GM12872 (cell line): ENCODE results near the gene SUPT20HL2.

ENCODE experiments used
- CTCF ChIP-seq: IDR thresholded peaks from 3 replicates; pipeline ENCODE4 v1.5.1; 2011; ENCODE audit warnings: low read depth, mild to moderate bottlenecking, low read length, moderate library complexity; ENCODE audit not compliant: insufficient read depth

Gene SUPT20HL2

GRCh38 chrX:24341795-24342194 lies 27.9 kb upstream of the SUPT20HL2 start:
- no peak for TF ChIP-seq CTCF

- no peak for TF ChIP-seq CTCF
These were observed 26.6 kb upstream of the SUPT20HL2 start for GRCh38 chrX:24340501-24340900.

DNA sequence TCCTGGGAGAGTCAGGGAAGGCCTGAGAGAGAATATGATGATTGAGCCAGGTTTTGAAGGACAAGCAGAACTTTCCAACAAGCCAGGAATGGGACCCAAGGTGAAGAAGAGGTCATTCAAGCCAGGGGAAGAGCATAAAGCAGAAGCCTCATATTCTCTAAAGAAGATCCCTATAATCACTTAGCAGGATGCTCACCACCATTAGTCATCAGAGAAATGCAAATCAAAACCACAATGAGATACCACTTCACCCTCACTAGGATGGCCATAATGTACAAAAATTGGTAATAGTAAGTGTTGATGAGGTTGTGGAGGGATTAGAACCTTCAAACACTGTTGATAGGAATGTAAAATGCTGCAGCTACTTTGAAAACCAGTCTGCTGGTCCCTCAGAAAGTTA lies 26.0 kb upstream of the SUPT20HL2 start:
- no peak for TF ChIP-seq CTCF

- TF ChIP-seq CTCF, result no peak
These were observed 22.0 kb upstream of the SUPT20HL2 start for GRCh38 chrX:24335871-24336270.

DNA sequence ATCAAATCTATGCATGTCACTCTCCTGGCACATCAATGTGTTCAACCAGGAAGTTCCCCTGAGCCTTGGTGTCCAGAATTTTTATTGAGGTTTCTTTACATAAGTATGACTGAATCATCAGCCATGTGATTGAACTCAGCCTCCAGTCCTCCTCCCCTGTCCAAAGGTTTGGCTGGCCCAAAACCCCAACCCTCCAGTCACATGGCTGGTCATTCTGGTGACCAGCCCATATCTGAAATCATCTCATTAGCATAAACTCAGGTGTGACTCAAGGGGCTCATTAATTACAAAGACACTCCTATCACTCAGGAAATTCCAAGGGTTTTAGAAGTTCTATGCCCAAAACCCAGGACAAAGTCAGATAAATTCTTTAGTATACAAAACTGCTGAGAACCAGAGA lies 20.6 kb upstream of the SUPT20HL2 start:
- TF ChIP-seq CTCF, result no peak

- TF ChIP-seq CTCF, result no peak
These were observed 19.5 kb upstream of the SUPT20HL2 start for GRCh38 chrX:24333371-24333770.

DNA sequence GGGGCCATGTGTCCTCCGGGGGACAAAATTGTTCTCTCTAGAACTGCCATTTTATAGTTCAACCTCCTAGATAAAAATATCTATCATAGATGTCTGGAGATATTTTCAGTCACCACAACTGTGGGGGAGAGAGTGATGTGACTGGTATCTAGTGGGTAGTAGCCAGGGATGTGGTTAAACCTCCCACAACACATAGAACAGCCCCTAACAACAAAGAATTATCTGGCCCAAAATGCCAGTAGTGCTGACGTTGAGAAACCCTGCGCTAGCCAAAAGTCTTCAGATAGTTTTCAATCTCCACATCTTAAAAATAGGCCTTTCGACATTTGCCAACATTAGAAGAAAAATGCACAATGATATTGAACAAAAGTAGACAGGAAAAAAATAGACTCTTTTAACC lies 19.0 kb upstream of the SUPT20HL2 start:
- no peak for TF ChIP-seq CTCF

DNA sequence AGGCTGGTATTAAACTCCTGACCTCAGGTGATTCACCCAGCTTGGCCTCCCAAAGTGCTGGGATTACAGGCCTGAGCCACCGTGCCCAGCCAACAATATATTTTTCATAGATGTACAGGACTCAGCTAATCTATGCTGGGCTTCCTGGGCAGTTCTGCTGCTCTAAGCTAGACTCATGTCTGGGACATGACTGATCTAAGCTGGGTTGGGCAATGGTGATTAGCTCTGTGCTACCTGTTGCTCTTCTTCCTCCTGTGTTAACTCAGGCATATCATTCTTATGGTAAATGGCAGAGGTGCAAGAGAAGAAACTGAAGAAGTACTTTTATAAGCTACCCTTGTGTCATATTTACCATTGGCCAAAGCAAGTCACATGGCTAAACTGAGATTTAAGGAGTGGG lies 11.4 kb upstream of the SUPT20HL2 start:
- TF ChIP-seq CTCF, result no peak
